ENCODE measurements around the gene GJC1.

GRCh38 chr17:44759086-44759915, 70.8 kb downstream of the GJC1 start:
- TF ChIP-seq, protein P1, sequence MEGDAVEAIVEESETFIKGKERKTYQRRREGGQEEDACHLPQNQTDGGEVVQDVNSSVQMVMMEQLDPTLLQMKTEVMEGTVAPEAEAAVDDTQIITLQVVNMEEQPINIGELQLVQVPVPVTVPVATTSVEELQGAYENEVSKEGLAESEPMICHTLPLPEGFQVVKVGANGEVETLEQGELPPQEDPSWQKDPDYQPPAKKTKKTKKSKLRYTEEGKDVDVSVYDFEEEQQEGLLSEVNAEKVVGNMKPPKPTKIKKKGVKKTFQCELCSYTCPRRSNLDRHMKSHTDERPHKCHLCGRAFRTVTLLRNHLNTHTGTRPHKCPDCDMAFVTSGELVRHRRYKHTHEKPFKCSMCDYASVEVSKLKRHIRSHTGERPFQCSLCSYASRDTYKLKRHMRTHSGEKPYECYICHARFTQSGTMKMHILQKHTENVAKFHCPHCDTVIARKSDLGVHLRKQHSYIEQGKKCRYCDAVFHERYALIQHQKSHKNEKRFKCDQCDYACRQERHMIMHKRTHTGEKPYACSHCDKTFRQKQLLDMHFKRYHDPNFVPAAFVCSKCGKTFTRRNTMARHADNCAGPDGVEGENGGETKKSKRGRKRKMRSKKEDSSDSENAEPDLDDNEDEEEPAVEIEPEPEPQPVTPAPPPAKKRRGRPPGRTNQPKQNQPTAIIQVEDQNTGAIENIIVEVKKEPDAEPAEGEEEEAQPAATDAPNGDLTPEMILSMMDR (IDR thresholded peaks at IDR 0.05) = 0 out of 2 replicates have a peak, but pooled peaks have one; percentile 18
- no peak for TF ChIP-seq ZFX (IDR thresholded peaks at IDR 0.05; ENCODE audit: borderline replicate concordance)
